ENCODE data around the gene FGFR3. TPM values are rescaled to one million over a fixed set of nuclear protein-coding genes. Genes with fewer than 3 reads are reported as not detected.

FGFR3 gene
- total RNA-seq, 1 donor from 2014 or later = 11.3 TPM

GRCh38 chr4:1805493-1806222 is 12.6 kb downstream of the FGFR3 start:
- Mint-ChIP-seq H3K4me3 (ENCODE audit: unreplicated experiment) (no peak overlapping the region), H3K36me3 (ENCODE audit: unreplicated experiment) (no peaks in the 10 kb centered on the region), H3K27ac (ENCODE audit: unreplicated experiment) (no peak overlapping the region), H3K4me1 (ENCODE audit: low read depth, unreplicated experiment) (no peaks in the 10 kb centered on the region), H3K9me3 (ENCODE audit: unreplicated experiment) (peaks cover 2% of the 10 kb centered on the region), H3K27me3 (ENCODE audit: unreplicated experiment) (peaks cover 4% of the 10 kb centered on the region)
- TF ChIP-seq CTCF (IDR thresholded peaks at IDR 0.05; ENCODE audit: partially characterized antibody, unreplicated experiment) = no peak
- no peak for DNase-seq

- no peak overlapping the region for H3K27ac Mint-ChIP-seq (ENCODE audit: unreplicated experiment)
- no peaks in the 10 kb centered on the region for H3K36me3 Mint-ChIP-seq (ENCODE audit: unreplicated experiment)
- no peak overlapping the region for H3K4me3 Mint-ChIP-seq (ENCODE audit: unreplicated experiment)
- no peaks in the 10 kb centered on the region for H3K4me1 Mint-ChIP-seq (ENCODE audit: low read depth, unreplicated experiment)
- H3K27me3 Mint-ChIP-seq (ENCODE audit: unreplicated experiment) = peaks cover 4% of the 10 kb centered on the region
- no peak for DNase-seq
- peaks cover 2% of the 10 kb centered on the region for H3K9me3 Mint-ChIP-seq (ENCODE audit: unreplicated experiment)
- TF ChIP-seq CTCF (IDR thresholded peaks at IDR 0.05; ENCODE audit: partially characterized antibody, unreplicated experiment) = no peak
These were observed 13.1 kb downstream of the FGFR3 start for GRCh38 chr4:1806223-1806564.

- no peak overlapping the region for H3K27ac Mint-ChIP-seq (ENCODE audit: unreplicated experiment)
- no peak for DNase-seq
- H3K4me1 Mint-ChIP-seq (ENCODE audit: low read depth, unreplicated experiment) = no peaks in the 10 kb centered on the region
- H3K4me3 Mint-ChIP-seq (ENCODE audit: unreplicated experiment) = no peak overlapping the region
- no peak for TF ChIP-seq CTCF (IDR thresholded peaks at IDR 0.05; ENCODE audit: partially characterized antibody, unreplicated experiment)
- H3K9me3 Mint-ChIP-seq (ENCODE audit: unreplicated experiment) = peaks cover 2% of the 10 kb centered on the region
- peaks cover 4% of the 10 kb centered on the region for H3K27me3 Mint-ChIP-seq (ENCODE audit: unreplicated experiment)
- no peaks in the 10 kb centered on the region for H3K36me3 Mint-ChIP-seq (ENCODE audit: unreplicated experiment)
These were observed 13.7 kb downstream of the FGFR3 start for GRCh38 chr4:1806596-1807331.

- Mint-ChIP-seq H3K27me3 (ENCODE audit: unreplicated experiment) (peaks cover 4% of the 10 kb centered on the region), H3K4me1 (ENCODE audit: low read depth, unreplicated experiment) (no peaks in the 10 kb centered on the region), H3K9me3 (ENCODE audit: unreplicated experiment) (peaks cover 2% of the 10 kb centered on the region), H3K27ac (ENCODE audit: unreplicated experiment) (no peak overlapping the region), H3K4me3 (ENCODE audit: unreplicated experiment) (no peak overlapping the region), H3K36me3 (ENCODE audit: unreplicated experiment) (no peaks in the 10 kb centered on the region)
- no peak for TF ChIP-seq CTCF (IDR thresholded peaks at IDR 0.05; ENCODE audit: partially characterized antibody, unreplicated experiment)
- DNase-seq = no peak
These were observed 14.3 kb downstream of the FGFR3 start for GRCh38 chr4:1807332-1807777.

GRCh38 chr4:1808396-1808795 is 15.3 kb downstream of the FGFR3 start:
- no peaks in the 10 kb centered on the region for H3K4me1 Mint-ChIP-seq (ENCODE audit: low read depth, unreplicated experiment)
- no peak overlapping the region for H3K27ac Mint-ChIP-seq (ENCODE audit: unreplicated experiment)
- no peak for DNase-seq
- no peak overlapping the region for H3K4me3 Mint-ChIP-seq (ENCODE audit: unreplicated experiment)
- peaks cover 3% of the 10 kb centered on the region for H3K27me3 Mint-ChIP-seq (ENCODE audit: unreplicated experiment)
- no peak for TF ChIP-seq CTCF (IDR thresholded peaks at IDR 0.05; ENCODE audit: partially characterized antibody, unreplicated experiment)
- no peaks in the 10 kb centered on the region for H3K9me3 Mint-ChIP-seq (ENCODE audit: unreplicated experiment)
- no peaks in the 10 kb centered on the region for H3K36me3 Mint-ChIP-seq (ENCODE audit: unreplicated experiment)
